ENCODE measurements around the gene SNRNP70.

The SNRNP70 gene

GRCh38 chr19:49102303-49102702 is 17.1 kb downstream of the SNRNP70 start:
- DNase-seq: no peak

GRCh38 chr19:49103331-49104085 is 18.3 kb downstream of the SNRNP70 start:
- DNase-seq: no peak

- DNase-seq: no peak
Observed at GRCh38 chr19:49104229-49104864, 19.1 kb downstream of the SNRNP70 start.

- peak; percentile 67 for DNase-seq
Observed at GRCh38 chr19:49106648-49107135, 21.4 kb downstream of the SNRNP70 start.

- DNase-seq: no peak
Observed at GRCh38 chr19:49107625-49108459, 22.6 kb downstream of the SNRNP70 start.

- no peak for DNase-seq
Observed at GRCh38 chr19:49109051-49109450, 23.8 kb downstream of the SNRNP70 start.

DNA sequence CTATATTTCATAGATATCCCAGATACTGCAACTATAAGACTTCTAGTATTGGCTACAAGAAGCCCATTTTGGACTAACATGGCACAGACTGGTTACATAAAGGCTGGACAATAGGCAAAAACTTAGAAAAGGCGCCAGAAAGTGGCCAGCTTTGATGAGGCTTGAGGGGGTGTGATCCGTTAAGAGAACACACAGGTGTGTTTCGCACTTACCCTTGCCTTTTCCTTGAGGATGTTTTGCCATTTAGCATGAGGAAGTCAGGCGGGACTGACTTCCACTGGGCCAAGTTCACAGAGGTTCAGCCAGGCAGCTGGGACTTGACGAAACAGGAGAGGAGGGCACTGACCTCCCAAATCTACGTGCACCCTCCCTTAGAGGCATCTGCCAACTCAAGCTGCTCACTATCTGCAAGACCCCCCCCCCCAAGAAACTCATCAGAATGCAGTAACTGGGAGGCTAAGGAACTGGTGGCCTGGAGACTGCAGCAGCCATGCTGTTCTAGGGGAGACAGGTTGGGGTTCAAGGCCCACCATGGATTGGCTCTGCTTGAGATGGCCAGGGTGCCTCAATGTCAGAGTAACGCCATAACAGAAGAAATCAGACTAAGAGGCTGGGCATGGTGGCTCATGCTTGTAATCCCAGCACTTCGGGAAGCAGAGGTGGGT is 24.4 kb downstream of the SNRNP70 start:
- DNase-seq: no peak

GRCh38 chr19:49110567-49110966 is 25.3 kb downstream of the SNRNP70 start:
- DNase-seq: no peak

GRCh38 chr19:49111218-49111998 is 26.2 kb downstream of the SNRNP70 start:
- DNase-seq: no peak

- peak; percentile 70 for DNase-seq
Observed at GRCh38 chr19:49113762-49114629, 28.7 kb downstream of the SNRNP70 start, which contains the start of gene LIN7B. TSS of gene LIN7B (plus strand) at chr19:49114370. CDS start at chr19:49114405, 35 bp downstream.

GRCh38 chr19:49114630-49115363 is 29.5 kb downstream of the SNRNP70 start:
- peak; percentile 54 for DNase-seq

DNA sequence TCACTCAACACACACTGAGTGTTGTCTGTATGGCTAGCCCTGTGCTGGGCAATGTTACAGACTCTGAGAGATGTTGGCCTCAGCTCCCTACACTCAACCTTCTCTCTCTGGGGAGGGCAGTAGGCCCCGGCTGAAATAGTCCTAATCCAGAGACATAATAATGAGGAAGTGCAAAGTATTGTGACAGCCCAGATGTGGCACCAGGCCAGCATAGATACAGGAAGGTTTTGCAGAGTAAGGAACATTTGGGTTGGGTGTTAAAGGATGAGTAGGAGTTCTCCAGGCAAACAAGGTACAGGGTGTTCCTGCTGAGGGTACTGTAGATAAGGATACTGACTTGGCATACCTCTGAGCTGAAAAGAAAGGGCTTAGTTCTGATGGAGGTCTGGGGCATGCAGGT is 31.3 kb downstream of the SNRNP70 start:
- DNase-seq: no peak

DNA sequence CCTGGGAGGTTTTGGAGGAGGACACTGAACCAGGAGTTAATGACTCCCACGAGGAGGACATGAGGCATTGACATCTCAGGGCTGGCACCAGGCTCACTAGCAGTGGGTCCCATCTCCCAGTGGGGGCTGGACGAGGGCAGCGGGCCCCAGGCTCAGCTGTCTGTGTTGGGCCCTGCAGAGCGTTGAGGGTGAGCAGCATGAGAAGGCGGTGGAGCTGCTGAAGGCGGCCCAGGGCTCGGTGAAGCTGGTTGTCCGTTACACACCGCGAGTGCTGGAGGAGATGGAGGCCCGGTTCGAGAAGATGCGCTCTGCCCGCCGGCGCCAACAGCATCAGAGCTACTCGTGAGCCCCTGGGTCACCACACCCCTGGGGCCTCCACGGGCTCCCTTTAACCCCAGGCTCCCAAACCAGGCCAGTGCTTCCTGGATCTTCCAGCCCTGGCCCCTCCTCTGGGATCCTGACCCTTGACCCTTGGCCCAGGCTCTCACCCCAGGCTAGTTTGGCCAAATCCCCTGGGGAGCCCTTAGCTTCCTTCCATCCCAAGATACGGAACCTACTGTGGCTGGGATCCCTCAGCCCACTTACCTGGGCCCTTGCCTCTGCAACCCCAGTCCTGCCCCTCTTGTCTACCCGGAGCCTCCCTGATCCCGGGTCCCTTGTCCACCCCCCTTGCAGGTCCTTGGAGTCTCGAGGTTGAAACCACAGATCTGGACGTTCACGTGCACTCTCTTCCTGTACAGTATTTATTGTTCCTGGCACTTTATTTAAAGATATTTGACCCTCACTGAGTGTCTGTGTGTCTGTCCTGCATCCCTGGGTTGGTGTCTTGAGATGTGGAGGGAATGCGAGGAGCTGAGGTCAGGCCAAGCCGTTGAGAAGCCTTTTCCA is 32.7 kb downstream of the SNRNP70 start:
- DNase-seq: no peak

- peak; percentile 95 for DNase-seq
Observed at GRCh38 chr19:49118565-49119410, 33.5 kb downstream of the SNRNP70 start, which contains the start of gene C19orf73. TSS of gene C19orf73 (minus strand) at chr19:49119143. CDS start at chr19:49119022, 121 bp downstream.

GRCh38 chr19:49119411-49120324 is 34.4 kb downstream of the SNRNP70 start, which contains the start of gene PPFIA3:
TSS of gene PPFIA3 (plus strand) at chr19:49119544. CDS start at chr19:49127874, 8,330 bp downstream.
- no peak for DNase-seq

DNA sequence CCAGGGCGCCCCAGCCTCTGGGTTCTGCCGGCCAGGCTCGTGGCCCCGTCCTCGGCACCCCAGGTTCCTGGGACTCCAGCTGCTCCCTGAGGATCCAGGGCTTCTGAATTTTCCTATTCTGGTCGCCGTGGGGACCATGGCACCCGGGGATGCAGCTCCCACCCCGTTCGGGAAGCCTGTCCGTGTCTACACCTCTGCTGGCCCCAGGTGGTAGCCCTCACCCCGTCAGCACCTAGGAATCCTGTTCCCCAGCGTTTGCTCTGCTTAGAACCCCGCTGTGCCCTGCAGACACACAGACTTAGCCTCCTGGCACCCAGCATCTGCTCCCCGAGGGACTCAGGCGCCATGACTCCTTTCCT is 35.1 kb downstream of the SNRNP70 start:
- no peak for DNase-seq

GRCh38 chr19:49120868-49121267 is 35.6 kb downstream of the SNRNP70 start:
- no peak for DNase-seq

Measured in stimulated activated CD4-positive, alpha-beta T cell treated with anti-CD3 and anti-CD28 coated beads, Interleukin-12 subunit alpha, Interleukin-12 subunit beta, amount 100 ng/mL, for 4 hours (primary cell).